ENCODE results near the gene B4GALT5.

The B4GALT5 gene

DNA sequence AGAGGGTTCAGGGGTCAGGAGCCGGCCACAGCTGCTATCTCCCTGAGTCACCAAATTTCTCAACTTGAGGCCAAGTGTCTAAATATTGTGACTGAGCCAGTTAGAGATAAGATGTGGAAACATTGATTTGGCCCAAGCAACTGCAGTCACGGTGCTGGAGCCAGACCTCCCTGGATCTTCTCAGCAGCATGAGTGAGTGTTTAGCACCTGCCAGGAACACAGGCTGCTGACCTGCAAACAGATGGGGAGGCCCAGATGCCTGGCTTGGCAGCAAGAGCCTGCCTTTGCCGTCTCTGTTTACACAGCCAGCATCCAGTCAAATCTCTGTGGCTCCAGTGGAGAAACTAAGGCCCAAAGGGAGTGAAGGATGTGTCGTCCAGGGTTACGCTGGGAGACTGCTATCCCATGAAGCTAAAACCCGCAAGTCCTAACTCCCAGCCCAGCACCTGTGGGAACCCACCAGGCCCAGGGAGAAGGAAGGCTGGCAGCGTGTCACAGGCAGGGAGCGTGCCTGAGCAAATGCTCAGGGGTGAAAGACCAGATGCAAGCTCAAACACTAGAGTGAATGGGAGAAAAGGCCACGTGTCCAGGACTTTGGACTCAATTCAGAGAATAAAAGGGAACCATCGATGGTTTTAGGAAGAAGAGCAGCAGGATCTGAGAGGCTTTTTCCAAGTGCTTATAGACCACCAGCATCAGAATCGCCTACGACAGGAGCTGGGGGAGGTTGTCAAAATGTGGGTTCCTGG lies 129.8 kb downstream of the B4GALT5 start:
- DNase-seq (ENCODE audit: low read depth): no peak

DNA sequence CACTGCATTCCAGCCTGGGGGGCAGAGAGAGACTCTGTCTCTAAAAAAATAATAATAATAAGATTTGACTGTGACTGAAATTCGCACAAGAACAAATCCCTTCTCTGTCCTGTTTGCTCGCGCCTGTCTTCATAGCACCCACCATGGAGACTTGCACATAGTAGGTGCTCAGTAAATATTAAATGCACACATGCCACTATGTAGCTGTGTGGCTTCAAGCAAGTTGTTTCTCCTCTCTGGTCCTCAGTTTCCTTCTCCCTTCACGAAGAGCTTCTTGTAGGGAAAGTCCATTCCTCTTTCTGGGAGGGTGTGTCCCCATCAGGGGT lies 130.4 kb downstream of the B4GALT5 start:
- no peak for DNase-seq (ENCODE audit: low read depth)

Data from T-helper 22 cell (primary cell).